Liver (tissue), 9 donors: ENCODE measurements around the gene TFDP1. TPM values are rescaled to one million over a fixed set of nuclear protein-coding genes. Genes with fewer than 3 reads are reported as not detected.

Experiments
- DNase-seq: peaks from one replicate; pipeline ENCODE4 v3.0.0-alpha.2; 2017; ENCODE audit warnings: low spot score
- H3K27ac ChIP-seq, 2 donors: one replicate each; pipeline ENCODE4 v1.7.0; 2013; ENCODE audit warnings: inconsistent platforms in 2 of 2, low read length in 2 of 2, control low read depth in 1 of 2, low read depth in 1 of 2, mild to moderate bottlenecking in 1 of 2
- H3K27me3 ChIP-seq, 4 donors: one replicate each; pipeline versions ENCODE4 v1.6.1 to v1.7.0; 2013; ENCODE audit warnings: low read length in 3 of 4, inconsistent platforms in 1 of 4, mild to moderate bottlenecking in 1 of 4, moderate library complexity in 1 of 4; ENCODE audit not compliant: control insufficient read depth in 4 of 4, insufficient read depth in 4 of 4
- H3K36me3 ChIP-seq, 4 donors: one replicate each; pipeline versions ENCODE4 v1.6.1 to v1.7.0; 2013; ENCODE audit warnings: low read length in 3 of 4, mild to moderate bottlenecking in 3 of 4, low read depth in 1 of 4, moderate library complexity in 1 of 4; ENCODE audit not compliant: control insufficient read depth in 4 of 4, insufficient read depth in 3 of 4
- H3K4me1 ChIP-seq, 4 donors: one replicate each; pipeline versions ENCODE4 v1.6.1 to v1.7.0; 2013; ENCODE audit warnings: low read length in 3 of 4, mild to moderate bottlenecking in 3 of 4, moderate library complexity in 1 of 4; ENCODE audit not compliant: control insufficient read depth in 4 of 4, insufficient read depth in 4 of 4
- H3K4me3 ChIP-seq, 3 donors: one replicate each; pipeline versions ENCODE4 v1.6.1 to v1.7.0; 2013; ENCODE audit warnings: low read length in 3 of 3, control low read depth in 1 of 3, low read depth in 1 of 3, mild to moderate bottlenecking in 1 of 3
- H3K9ac ChIP-seq, 2 donors: one replicate each; pipeline ENCODE4 v1.7.0; 2013; ENCODE audit warnings: low read length in 2 of 2, mild to moderate bottlenecking in 2 of 2, moderate library complexity in 2 of 2, control low read depth in 1 of 2, low read depth in 1 of 2
- H3K9me3 ChIP-seq, 4 donors: one replicate each; pipeline versions ENCODE4 v1.6.1 to v1.7.0; 2013; ENCODE audit warnings: low read length in 3 of 4; ENCODE audit not compliant: control insufficient read depth in 4 of 4
- ATF3 ChIP-seq: IDR thresholded peaks from 2 replicates; pipeline ENCODE4 v1.6.1; 2016; ENCODE audit warnings: antibody characterized with exemption
- EGR1 ChIP-seq, 2 donors: IDR thresholded peaks; 2 replicates each; pipeline ENCODE4 v1.6.1; 2016 to 2018; ENCODE audit warnings: antibody characterized with exemption in 2 of 2, low read depth in 2 of 2
- GABPA ChIP-seq, 2 donors: IDR thresholded peaks in 1 of 2; conservative IDR thresholded peaks in 1 of 2; 2 replicates each; pipeline ENCODE4 v1.6.1; 2016; ENCODE audit warnings: antibody characterized with exemption in 2 of 2, mild to moderate bottlenecking in 1 of 2, moderate library complexity in 1 of 2
- HNF4A ChIP-seq, 2 donors: conservative IDR thresholded peaks; 2 replicates each; pipeline ENCODE4 v1.6.1; 2016; ENCODE audit warnings: antibody characterized with exemption in 2 of 2, mild to moderate bottlenecking in 2 of 2
- JUND ChIP-seq, 2 donors: IDR thresholded peaks; 2 replicates each; pipeline ENCODE4 v1.6.1; 2016; ENCODE audit warnings: antibody characterized with exemption in 2 of 2
- NR2F2 ChIP-seq: IDR thresholded peaks from 2 replicates; pipeline ENCODE4 v1.6.1; 2016; ENCODE audit warnings: antibody characterized with exemption
- RAD21 ChIP-seq, 2 donors: IDR thresholded peaks; 2 replicates each; pipeline ENCODE4 v1.6.1; 2016; ENCODE audit warnings: antibody characterized with exemption in 2 of 2, mild to moderate bottlenecking in 2 of 2
- RXRA ChIP-seq, 2 donors: IDR thresholded peaks; 2 replicates each; pipeline ENCODE4 v1.6.1; 2017 to 2018; ENCODE audit warnings: antibody characterized with exemption in 2 of 2, mild to moderate bottlenecking in 1 of 2
- SP1 ChIP-seq: IDR thresholded peaks from 2 replicates; pipeline ENCODE4 v1.6.1; 2018; ENCODE audit warnings: antibody characterized with exemption, mild to moderate bottlenecking
- WGBS: extraction: QIAGEN DNeasy Blood & Tissue Kit; methylation state at CpG from one replicate; pipeline ENCODE4 v1.1.7; 2013; 5-methylcytosine and 5-hydroxymethylcytosine counted together
- polyA plus RNA-seq, 2 donors: library from polyadenylated mRNA; stranded (reverse) in 1 of 2; unstranded in 1 of 2; fragments of 200-250 nt in 1 of 2; fragments of >200 nt in 1 of 2; fragmentation: Nextera tagmentation in 1 of 2; extraction: Ambion mirVana in 1 of 2; gene quantifications; one replicate each; pipeline versions ENCODE4 v1.2.1 to v1.2.3, GENCODE V29; 2013 to 2015
- total RNA-seq, 2 donors: library from RNA; depleted of rRNA; stranded (reverse); fragments of >200 nt; gene quantifications; one replicate each; pipeline ENCODE4 v1.2.3, GENCODE V29; 2014
- TF ChIP-seq, protein P1 (sequence below): IDR thresholded peaks from 2 replicates; pipeline ENCODE4 v1.6.1; 2016; ENCODE audit warnings: antibody characterized with exemption
- TF ChIP-seq, protein P2 (sequence below): fragments of 150-350 bp; IDR thresholded peaks from 2 replicates; pipeline ENCODE4 v1.5.1; 2017; ENCODE audit warnings: improper control_type of control experiment, low read depth, low read length; ENCODE audit not compliant: missing input control
- TF ChIP-seq, protein P3 (sequence below): IDR thresholded peaks from 2 replicates; pipeline ENCODE4 v1.6.1; 2016; ENCODE audit warnings: antibody characterized with exemption, mild to moderate bottlenecking
- donor health status: healthy.
- donor health status: healthy.
- donor health status: healthy.
- donor health status: healthy.
- donor health status: healthy.

TFDP1 gene
- total and polyA plus RNA-seq, 4 donors: 9.9 to 140 (median 17.8) TPM

- 92% methylated on average over 21 of the region's 21 CpGs for WGBS
- no peak for TF ChIP-seq HNF4A (conservative IDR thresholded peaks at IDR 0.05)
- DNase-seq: no peak
- peaks cover 0 to 4% (median 1%) of the 10 kb centered on the region in 4 donors for H3K4me1 ChIP-seq
- no peak overlapping the region for H3K4me3 ChIP-seq
- no peaks in the 10 kb centered on the region for H3K27me3 ChIP-seq
- H3K27ac ChIP-seq: no peak overlapping the region
- H3K36me3 ChIP-seq: peaks cover 0 to 7% (median 2%) of the 10 kb centered on the region in 4 donors
- no peaks in the 10 kb centered on the region for H3K9me3 ChIP-seq
- H3K9ac ChIP-seq: no peak overlapping the region
These were observed 41.7 kb upstream of the TFDP1 start for GRCh38 chr13:113542751-113543424.

- Histone ChIP-seq H3K9ac (no peak overlapping the region), H3K4me1 (peaks cover 0 to 4% (median 1%) of the 10 kb centered on the region in 4 donors), H3K36me3 (peaks cover 0 to 12% (median 2%) of the 10 kb centered on the region in 4 donors), H3K27me3 (no peaks in the 10 kb centered on the region), H3K9me3 (no peaks in the 10 kb centered on the region), H3K4me3 (no peak overlapping the region), H3K27ac (no peak overlapping the region)
- 91% methylated on average over 37 of the region's 37 CpGs for WGBS
- DNase-seq: no peak
- TF ChIP-seq RAD21 (IDR thresholded peaks at IDR 0.05) (no peak), NR2F2 (no peak), EGR1 (IDR thresholded peaks at IDR 0.05; ENCODE audit: low read depth in 2 of 2) (no peak), RXRA (IDR thresholded peaks at IDR 0.05) (no peak), GABPA (IDR thresholded peaks at IDR 0.05 in 1 of 2, conservative IDR thresholded peaks at IDR 0.05 in 1 of 2) (no peak), SP1 (no peak), JUND (IDR thresholded peaks at IDR 0.05) (no peak), ATF3 (no peak), HNF4A (conservative IDR thresholded peaks at IDR 0.05) (no peak)
- TF ChIP-seq, protein P1, sequence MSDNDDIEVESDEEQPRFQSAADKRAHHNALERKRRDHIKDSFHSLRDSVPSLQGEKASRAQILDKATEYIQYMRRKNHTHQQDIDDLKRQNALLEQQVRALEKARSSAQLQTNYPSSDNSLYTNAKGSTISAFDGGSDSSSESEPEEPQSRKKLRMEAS: no peak
- TF ChIP-seq, protein P2, sequence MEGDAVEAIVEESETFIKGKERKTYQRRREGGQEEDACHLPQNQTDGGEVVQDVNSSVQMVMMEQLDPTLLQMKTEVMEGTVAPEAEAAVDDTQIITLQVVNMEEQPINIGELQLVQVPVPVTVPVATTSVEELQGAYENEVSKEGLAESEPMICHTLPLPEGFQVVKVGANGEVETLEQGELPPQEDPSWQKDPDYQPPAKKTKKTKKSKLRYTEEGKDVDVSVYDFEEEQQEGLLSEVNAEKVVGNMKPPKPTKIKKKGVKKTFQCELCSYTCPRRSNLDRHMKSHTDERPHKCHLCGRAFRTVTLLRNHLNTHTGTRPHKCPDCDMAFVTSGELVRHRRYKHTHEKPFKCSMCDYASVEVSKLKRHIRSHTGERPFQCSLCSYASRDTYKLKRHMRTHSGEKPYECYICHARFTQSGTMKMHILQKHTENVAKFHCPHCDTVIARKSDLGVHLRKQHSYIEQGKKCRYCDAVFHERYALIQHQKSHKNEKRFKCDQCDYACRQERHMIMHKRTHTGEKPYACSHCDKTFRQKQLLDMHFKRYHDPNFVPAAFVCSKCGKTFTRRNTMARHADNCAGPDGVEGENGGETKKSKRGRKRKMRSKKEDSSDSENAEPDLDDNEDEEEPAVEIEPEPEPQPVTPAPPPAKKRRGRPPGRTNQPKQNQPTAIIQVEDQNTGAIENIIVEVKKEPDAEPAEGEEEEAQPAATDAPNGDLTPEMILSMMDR: no peak
These were observed 40.3 kb upstream of the TFDP1 start for GRCh38 chr13:113544071-113544891.

GRCh38 chr13:113544896-113545295, 39.7 kb upstream of the TFDP1 start:
- Histone ChIP-seq H3K9ac (no peak overlapping the region), H3K9me3 (no peaks in the 10 kb centered on the region), H3K27me3 (no peaks in the 10 kb centered on the region), H3K27ac (no peak overlapping the region), H3K36me3 (peaks cover 0 to 8% (median under 1%) of the 10 kb centered on the region in 4 donors), H3K4me3 (no peak overlapping the region), H3K4me1 (peaks cover 0 to 4% (median 1%) of the 10 kb centered on the region in 4 donors)
- 96% methylated on average over 10 of the region's 10 CpGs for WGBS
- DNase-seq: no peak
- no peak for TF ChIP-seq RAD21 (IDR thresholded peaks at IDR 0.05)
- TF ChIP-seq, protein P3, sequence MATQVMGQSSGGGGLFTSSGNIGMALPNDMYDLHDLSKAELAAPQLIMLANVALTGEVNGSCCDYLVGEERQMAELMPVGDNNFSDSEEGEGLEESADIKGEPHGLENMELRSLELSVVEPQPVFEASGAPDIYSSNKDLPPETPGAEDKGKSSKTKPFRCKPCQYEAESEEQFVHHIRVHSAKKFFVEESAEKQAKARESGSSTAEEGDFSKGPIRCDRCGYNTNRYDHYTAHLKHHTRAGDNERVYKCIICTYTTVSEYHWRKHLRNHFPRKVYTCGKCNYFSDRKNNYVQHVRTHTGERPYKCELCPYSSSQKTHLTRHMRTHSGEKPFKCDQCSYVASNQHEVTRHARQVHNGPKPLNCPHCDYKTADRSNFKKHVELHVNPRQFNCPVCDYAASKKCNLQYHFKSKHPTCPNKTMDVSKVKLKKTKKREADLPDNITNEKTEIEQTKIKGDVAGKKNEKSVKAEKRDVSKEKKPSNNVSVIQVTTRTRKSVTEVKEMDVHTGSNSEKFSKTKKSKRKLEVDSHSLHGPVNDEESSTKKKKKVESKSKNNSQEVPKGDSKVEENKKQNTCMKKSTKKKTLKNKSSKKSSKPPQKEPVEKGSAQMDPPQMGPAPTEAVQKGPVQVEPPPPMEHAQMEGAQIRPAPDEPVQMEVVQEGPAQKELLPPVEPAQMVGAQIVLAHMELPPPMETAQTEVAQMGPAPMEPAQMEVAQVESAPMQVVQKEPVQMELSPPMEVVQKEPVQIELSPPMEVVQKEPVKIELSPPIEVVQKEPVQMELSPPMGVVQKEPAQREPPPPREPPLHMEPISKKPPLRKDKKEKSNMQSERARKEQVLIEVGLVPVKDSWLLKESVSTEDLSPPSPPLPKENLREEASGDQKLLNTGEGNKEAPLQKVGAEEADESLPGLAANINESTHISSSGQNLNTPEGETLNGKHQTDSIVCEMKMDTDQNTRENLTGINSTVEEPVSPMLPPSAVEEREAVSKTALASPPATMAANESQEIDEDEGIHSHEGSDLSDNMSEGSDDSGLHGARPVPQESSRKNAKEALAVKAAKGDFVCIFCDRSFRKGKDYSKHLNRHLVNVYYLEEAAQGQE: no peak
- no peak for TF ChIP-seq SP1
